ENCODE data around the gene PTPRT. TPM values are rescaled to one million over a fixed set of nuclear protein-coding genes. Genes with fewer than 3 reads are reported as not detected.

Gene PTPRT
- total RNA-seq, 1 experiment from 2014 or later: 44.5 TPM

DNA sequence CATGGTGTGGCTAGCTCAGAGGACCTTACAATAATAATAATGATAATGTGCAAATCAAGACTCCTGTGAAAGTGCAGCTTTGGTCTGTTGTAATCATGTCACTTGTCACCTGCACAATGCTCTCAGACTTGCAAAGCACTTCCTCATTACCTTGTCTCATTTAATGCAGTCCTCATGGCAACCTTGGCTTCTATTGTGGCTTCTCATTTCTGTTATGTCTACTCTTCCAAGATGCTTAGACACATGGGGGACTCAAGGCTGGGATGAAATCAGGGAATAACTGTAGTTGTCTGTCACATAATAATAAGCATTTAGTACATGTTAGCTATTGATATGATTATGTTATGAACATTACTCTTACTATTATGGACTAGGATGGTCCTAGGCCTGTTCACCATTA is 484.2 kb downstream of the PTPRT start:
- Histone ChIP-seq H3K9ac (ENCODE audit: low read length) (no peak overlapping the region), H3K4me2 (ENCODE audit: low read depth, low read length, poor library complexity, severe bottlenecking) (no peak overlapping the region), H3K4me1 (ENCODE audit: low read length) (peaks cover 81% of the 10 kb centered on the region), H3K27ac (ENCODE audit: low read length) (peak overlapping the region; percentile 18; the same call in 1 of the 2 replicates), H3K9me2 (replicated peaks; ENCODE audit: insufficient read depth, low read length) (no peaks in the 10 kb centered on the region), H3K9me3 (ENCODE audit: low read length) (no peaks in the 10 kb centered on the region; the same call in 1 of the 2 replicates), H3K79me2 (ENCODE audit: low read length) (no peaks in the 10 kb centered on the region), H3K36me3 (ENCODE audit: insufficient read depth, low read length) (no peaks in the 10 kb centered on the region; the same call in 1 of the 2 replicates), H4K20me1 (ENCODE audit: insufficient read depth, low read depth, low read length) (no peaks in the 10 kb centered on the region), H2AFZ (ENCODE audit: low read length) (no peak overlapping the region), H3K27me3 (ENCODE audit: low read length) (no peaks in the 10 kb centered on the region), H3K4me3 (ENCODE audit: low read length) (no peak overlapping the region)
- DNase-seq: peak; percentile 75

DNA sequence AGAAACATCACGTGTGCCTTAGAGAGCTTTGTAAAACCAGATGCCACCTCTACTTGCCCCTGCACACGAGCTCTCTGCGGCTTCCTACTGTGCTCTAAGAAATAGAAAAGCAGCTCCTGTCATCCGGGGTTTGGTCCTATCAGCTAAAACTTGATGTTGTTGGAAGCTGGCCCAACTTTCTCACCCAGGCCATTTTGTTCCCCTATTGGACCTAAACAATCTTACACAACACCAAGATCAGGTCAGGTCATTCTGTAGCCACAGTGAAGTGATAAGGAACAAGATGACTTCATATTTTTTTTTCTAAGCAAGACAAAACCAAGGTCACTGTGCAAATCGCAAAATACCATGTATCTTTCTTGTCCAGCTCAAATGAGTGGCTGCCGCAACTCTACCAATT is 486.0 kb downstream of the PTPRT start:
- H2AFZ ChIP-seq (ENCODE audit: low read length): no peak overlapping the region
- H4K20me1 ChIP-seq (ENCODE audit: insufficient read depth, low read depth, low read length): no peaks in the 10 kb centered on the region
- peaks cover 79% of the 10 kb centered on the region for H3K4me1 ChIP-seq (ENCODE audit: low read length)
- H3K9me3 ChIP-seq (ENCODE audit: low read length): no peaks in the 10 kb centered on the region
- no peak overlapping the region for H3K4me3 ChIP-seq (ENCODE audit: low read length)
- H3K36me3 ChIP-seq (ENCODE audit: insufficient read depth, low read length): no peaks in the 10 kb centered on the region; the same call in 1 of the 2 replicates
- no peak overlapping the region for H3K27ac ChIP-seq (ENCODE audit: low read length)
- H3K4me2 ChIP-seq (ENCODE audit: low read depth, low read length, poor library complexity, severe bottlenecking): no peak overlapping the region
- no peaks in the 10 kb centered on the region for H3K9me2 ChIP-seq (replicated peaks; ENCODE audit: insufficient read depth, low read length)
- no peaks in the 10 kb centered on the region for H3K27me3 ChIP-seq (ENCODE audit: low read length)
- no peak for DNase-seq
- no peak overlapping the region for H3K9ac ChIP-seq (ENCODE audit: low read length)
- H3K79me2 ChIP-seq (ENCODE audit: low read length): no peaks in the 10 kb centered on the region

DNA sequence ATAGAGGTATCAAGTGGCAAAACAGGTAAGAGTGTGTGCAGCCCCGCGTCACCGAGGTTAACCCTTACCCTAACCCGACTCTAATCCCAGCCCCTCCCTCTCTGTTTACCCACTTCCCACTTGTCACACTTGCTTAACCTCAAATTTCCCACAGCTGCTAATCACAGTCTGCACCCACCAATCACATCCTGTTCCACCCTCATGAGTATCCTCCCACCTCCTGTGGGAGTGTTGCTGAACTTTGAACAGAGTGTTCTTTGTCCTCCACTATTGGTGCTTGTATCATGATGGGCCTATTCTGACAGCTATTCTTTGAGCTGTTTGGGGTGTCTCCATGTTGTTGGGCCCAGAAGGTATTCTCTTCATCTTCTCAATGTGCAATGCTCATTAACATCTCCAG is 487.8 kb downstream of the PTPRT start:
- H3K4me2 ChIP-seq (ENCODE audit: low read depth, low read length, poor library complexity, severe bottlenecking): peak overlapping the region; percentile 39
- H3K9ac ChIP-seq (ENCODE audit: low read length): no peak overlapping the region
- DNase-seq: no peak
- no peak overlapping the region for H3K4me3 ChIP-seq (ENCODE audit: low read length)
- H3K4me1 ChIP-seq (ENCODE audit: low read length): peaks cover 73% of the 10 kb centered on the region
- peak overlapping the region; percentile 67; the same call in 1 of the 2 replicates for H3K27ac ChIP-seq (ENCODE audit: low read length)
- H3K27me3 ChIP-seq (ENCODE audit: low read length): no peaks in the 10 kb centered on the region
- H3K9me2 ChIP-seq (replicated peaks; ENCODE audit: insufficient read depth, low read length): no peaks in the 10 kb centered on the region
- no peaks in the 10 kb centered on the region for H3K79me2 ChIP-seq (ENCODE audit: low read length)
- no peaks in the 10 kb centered on the region for H4K20me1 ChIP-seq (ENCODE audit: insufficient read depth, low read depth, low read length)
- H3K9me3 ChIP-seq (ENCODE audit: low read length): no peaks in the 10 kb centered on the region
- no peak overlapping the region for H2AFZ ChIP-seq (ENCODE audit: low read length)
- H3K36me3 ChIP-seq (ENCODE audit: insufficient read depth, low read length): no peaks in the 10 kb centered on the region; the same call in 1 of the 2 replicates

DNA sequence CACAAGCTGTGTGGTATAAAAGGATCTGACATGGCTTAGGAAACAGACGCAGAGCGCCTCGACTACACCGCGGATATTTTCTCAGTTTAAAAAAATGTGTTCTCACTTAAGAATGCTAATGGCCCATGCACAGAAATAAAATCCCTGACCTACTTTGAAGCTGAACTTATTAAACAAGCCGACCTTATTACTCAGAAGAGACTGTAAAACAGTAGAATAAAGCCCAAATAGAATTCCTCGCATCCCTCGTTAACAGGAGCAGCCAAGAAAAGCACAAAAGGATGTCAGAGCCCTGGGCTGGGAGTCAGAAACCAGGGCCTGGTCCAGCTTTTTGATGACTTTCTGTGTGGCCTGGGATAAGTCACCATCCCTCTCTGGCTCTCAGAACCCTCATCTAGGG is 489.3 kb downstream of the PTPRT start:
- Histone ChIP-seq H3K4me1 (ENCODE audit: low read length) (peaks cover 57% of the 10 kb centered on the region), H3K9ac (ENCODE audit: low read length) (no peak overlapping the region), H3K9me2 (replicated peaks; ENCODE audit: insufficient read depth, low read length) (no peaks in the 10 kb centered on the region), H4K20me1 (ENCODE audit: insufficient read depth, low read depth, low read length) (no peaks in the 10 kb centered on the region), H3K36me3 (ENCODE audit: insufficient read depth, low read length) (no peaks in the 10 kb centered on the region; the same call in 1 of the 2 replicates), H2AFZ (ENCODE audit: low read length) (no peak overlapping the region), H3K4me2 (ENCODE audit: low read depth, low read length, poor library complexity, severe bottlenecking) (no peak overlapping the region), H3K9me3 (ENCODE audit: low read length) (no peaks in the 10 kb centered on the region), H3K27me3 (ENCODE audit: low read length) (no peaks in the 10 kb centered on the region), H3K4me3 (ENCODE audit: low read length) (no peak overlapping the region), H3K79me2 (ENCODE audit: low read length) (no peaks in the 10 kb centered on the region), H3K27ac (ENCODE audit: low read length) (no peak overlapping the region)
- no peak for DNase-seq

DNA sequence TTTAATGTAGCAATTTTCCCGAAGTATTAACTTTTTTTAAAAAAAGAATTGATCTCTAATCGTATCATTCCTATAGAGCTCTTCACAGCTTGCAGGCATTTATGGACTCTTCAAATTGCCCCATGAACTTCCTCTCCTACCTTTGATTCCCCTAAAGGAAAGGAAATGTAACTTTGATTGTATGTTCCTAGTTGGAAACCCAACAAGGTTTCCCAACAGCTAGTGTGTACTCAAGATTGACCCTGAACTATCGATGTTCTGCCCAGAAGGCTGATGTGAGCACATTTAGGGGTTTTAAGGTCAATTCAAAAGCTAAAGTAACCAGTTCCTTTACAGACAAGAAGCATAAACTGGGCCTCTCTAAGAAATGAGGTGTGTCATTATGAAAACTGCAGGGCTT is 491.7 kb downstream of the PTPRT start:
- Histone ChIP-seq H3K27ac (ENCODE audit: low read length) (no peak overlapping the region), H3K27me3 (ENCODE audit: low read length) (no peaks in the 10 kb centered on the region), H2AFZ (ENCODE audit: low read length) (no peak overlapping the region), H3K4me2 (ENCODE audit: low read depth, low read length, poor library complexity, severe bottlenecking) (no peak overlapping the region), H3K9me2 (replicated peaks; ENCODE audit: insufficient read depth, low read length) (no peaks in the 10 kb centered on the region), H3K9ac (ENCODE audit: low read length) (no peak overlapping the region), H4K20me1 (ENCODE audit: insufficient read depth, low read depth, low read length) (no peaks in the 10 kb centered on the region), H3K4me3 (ENCODE audit: low read length) (no peak overlapping the region), H3K9me3 (ENCODE audit: low read length) (no peaks in the 10 kb centered on the region), H3K79me2 (ENCODE audit: low read length) (no peaks in the 10 kb centered on the region), H3K4me1 (ENCODE audit: low read length) (peaks cover 44% of the 10 kb centered on the region), H3K36me3 (ENCODE audit: insufficient read depth, low read length) (no peaks in the 10 kb centered on the region)
- DNase-seq: no peak

DNA sequence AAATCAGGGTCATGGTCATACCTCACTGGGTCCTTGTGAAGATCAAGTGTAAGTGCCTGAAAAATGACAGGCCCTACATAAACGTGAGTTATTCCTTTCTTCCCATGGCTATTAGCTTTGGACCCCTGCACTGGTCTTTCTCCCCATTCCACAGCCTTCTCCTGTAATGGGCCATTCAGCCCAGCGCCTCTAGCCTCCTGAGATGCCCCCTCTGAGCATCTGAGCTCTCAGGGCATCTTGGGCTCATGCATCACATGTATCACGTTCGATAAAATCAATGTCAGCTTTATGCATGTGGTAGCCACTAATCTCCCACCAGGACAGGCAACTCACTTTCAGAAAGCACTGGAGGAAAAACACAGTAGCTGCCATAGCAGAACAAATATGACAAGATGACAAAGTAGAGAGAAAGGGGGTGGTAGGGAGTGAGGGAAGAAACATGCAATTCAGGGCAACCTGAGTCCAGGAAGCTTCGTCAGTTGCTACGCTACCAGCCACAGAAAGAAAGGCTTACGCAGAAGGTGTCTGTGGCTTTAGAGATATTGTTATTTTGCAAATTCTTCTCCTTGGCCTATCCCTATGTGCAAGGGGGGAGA is 498.8 kb downstream of the PTPRT start:
- Histone ChIP-seq H3K9ac (ENCODE audit: low read length) (no peak overlapping the region), H3K4me1 (ENCODE audit: low read length) (peaks cover 10% of the 10 kb centered on the region), H3K79me2 (ENCODE audit: low read length) (no peaks in the 10 kb centered on the region), H3K27me3 (ENCODE audit: low read length) (no peaks in the 10 kb centered on the region), H2AFZ (ENCODE audit: low read length) (no peak overlapping the region), H3K9me3 (ENCODE audit: low read length) (no peaks in the 10 kb centered on the region), H3K4me3 (ENCODE audit: low read length) (no peak overlapping the region), H3K9me2 (replicated peaks; ENCODE audit: insufficient read depth, low read length) (0 out of 2 replicates have a peak, but pooled peaks cover 3% of the 10 kb centered on the region), H4K20me1 (ENCODE audit: insufficient read depth, low read depth, low read length) (no peaks in the 10 kb centered on the region), H3K36me3 (ENCODE audit: insufficient read depth, low read length) (no peaks in the 10 kb centered on the region), H3K27ac (ENCODE audit: low read length) (no peak overlapping the region), H3K4me2 (ENCODE audit: low read depth, low read length, poor library complexity, severe bottlenecking) (no peak overlapping the region)
- DNase-seq: peak; percentile 41

DNA sequence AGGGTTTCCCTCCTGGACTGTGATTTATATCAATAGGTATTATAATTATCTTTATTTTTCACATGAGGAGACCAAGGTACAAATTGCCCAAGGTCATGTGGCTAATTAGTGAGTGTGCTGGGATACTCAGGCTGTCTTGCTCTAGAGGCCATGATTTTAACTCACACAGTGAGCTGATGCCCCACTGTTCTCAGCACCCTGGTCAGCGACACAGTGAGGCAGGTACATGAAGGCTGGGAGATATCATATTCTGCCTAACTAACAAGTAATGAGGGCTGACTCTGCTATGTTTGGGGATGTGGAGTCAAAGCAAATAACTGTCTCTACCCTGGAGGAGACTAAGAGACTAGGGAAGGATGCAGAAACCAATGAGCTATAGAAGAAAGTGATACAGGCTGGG is 501.1 kb downstream of the PTPRT start:
- Histone ChIP-seq H3K27me3 (ENCODE audit: low read length) (no peaks in the 10 kb centered on the region), H3K9ac (ENCODE audit: low read length) (no peak overlapping the region), H4K20me1 (ENCODE audit: insufficient read depth, low read depth, low read length) (no peaks in the 10 kb centered on the region), H3K9me3 (ENCODE audit: low read length) (no peaks in the 10 kb centered on the region), H3K4me2 (ENCODE audit: low read depth, low read length, poor library complexity, severe bottlenecking) (no peak overlapping the region), H3K36me3 (ENCODE audit: insufficient read depth, low read length) (no peaks in the 10 kb centered on the region), H3K27ac (ENCODE audit: low read length) (no peak overlapping the region), H3K9me2 (replicated peaks; ENCODE audit: insufficient read depth, low read length) (0 out of 2 replicates have a peak, but pooled peaks cover 3% of the 10 kb centered on the region), H3K79me2 (ENCODE audit: low read length) (no peaks in the 10 kb centered on the region), H3K4me3 (ENCODE audit: low read length) (no peak overlapping the region), H3K4me1 (ENCODE audit: low read length) (peaks cover 10% of the 10 kb centered on the region), H2AFZ (ENCODE audit: low read length) (no peak overlapping the region)
- peak; percentile 62 for DNase-seq

DNA sequence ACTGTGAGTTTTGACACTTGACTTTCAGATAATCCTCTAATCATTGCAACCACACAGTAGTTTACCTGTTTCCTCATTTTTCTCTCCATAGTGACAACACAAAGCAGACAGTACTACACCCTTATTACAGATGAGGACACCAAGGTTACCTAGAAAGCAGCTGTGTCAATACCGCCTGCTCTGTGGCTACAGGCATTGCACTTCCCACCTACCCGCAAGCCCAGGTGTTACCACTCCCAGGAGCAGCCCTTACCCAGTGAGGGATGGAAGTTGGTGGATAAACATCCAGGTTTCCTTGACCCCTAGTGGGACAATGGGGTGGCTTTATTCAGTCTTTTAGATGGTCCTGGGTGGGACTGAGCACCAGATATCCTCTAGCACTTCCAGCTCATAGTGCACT is 503.6 kb downstream of the PTPRT start:
- no peak overlapping the region for H3K27ac ChIP-seq (ENCODE audit: low read length)
- no peaks in the 10 kb centered on the region for H3K79me2 ChIP-seq (ENCODE audit: low read length)
- H2AFZ ChIP-seq (ENCODE audit: low read length): no peak overlapping the region

More for the DNA sequence above, 503.6 kb downstream of the PTPRT start:
- Histone ChIP-seq H3K4me3 (ENCODE audit: low read length) (no peak overlapping the region), H3K4me2 (ENCODE audit: low read depth, low read length, poor library complexity, severe bottlenecking) (no peak overlapping the region), H3K9ac (ENCODE audit: low read length) (no peak overlapping the region), H3K9me2 (replicated peaks; ENCODE audit: insufficient read depth, low read length) (0 out of 2 replicates have a peak, but pooled peaks cover 3% of the 10 kb centered on the region), H3K9me3 (ENCODE audit: low read length) (no peaks in the 10 kb centered on the region), H3K27me3 (ENCODE audit: low read length) (no peaks in the 10 kb centered on the region), H3K4me1 (ENCODE audit: low read length) (peaks cover 13% of the 10 kb centered on the region), H4K20me1 (ENCODE audit: insufficient read depth, low read depth, low read length) (no peaks in the 10 kb centered on the region), H3K36me3 (ENCODE audit: insufficient read depth, low read length) (no peaks in the 10 kb centered on the region)
- peak; percentile 37 for DNase-seq
